Thymus (tissue), 11 donors: ENCODE data around the gene OR52K1. TPM values are rescaled to one million over a fixed set of nuclear protein-coding genes. Genes with fewer than 3 reads are reported as not detected.

Experiments used
- DNase-seq, 9 donors: peaks; one replicate each; pipeline ENCODE4 v3.0.0-alpha.2; 2013; ENCODE audit warnings: low spot score in 9 of 9, low read depth in 6 of 9, missing footprints in 1 of 9
- H3K27ac ChIP-seq, 2 donors: one replicate each; pipeline ENCODE4 v1.5.1; 2013; ENCODE audit warnings: control low read depth in 1 of 2, low read depth in 1 of 2, low read length in 1 of 2, mild to moderate bottlenecking in 1 of 2, moderate library complexity in 1 of 2
- H3K27me3 ChIP-seq, 2 donors: one replicate each; pipeline ENCODE4 v1.5.1; 2013; ENCODE audit warnings: low read length in 1 of 2; ENCODE audit not compliant: control insufficient read depth in 2 of 2, insufficient read depth in 1 of 2
- H3K36me3 ChIP-seq, 2 donors: one replicate each; pipeline ENCODE4 v1.5.1; 2013; ENCODE audit warnings: low read length in 1 of 2, mild to moderate bottlenecking in 1 of 2, moderate library complexity in 1 of 2; ENCODE audit not compliant: control insufficient read depth in 2 of 2, insufficient read depth in 2 of 2
- H3K4me1 ChIP-seq, 2 donors: one replicate each; pipeline ENCODE4 v1.5.1; 2013; ENCODE audit warnings: low read length in 2 of 2; ENCODE audit not compliant: control insufficient read depth in 2 of 2, insufficient read depth in 2 of 2
- H3K4me3 ChIP-seq, 2 donors: one replicate each; pipeline ENCODE4 v1.5.1; 2013; ENCODE audit warnings: low read length in 2 of 2, control low read depth in 1 of 2, mild to moderate bottlenecking in 1 of 2
- H3K9me3 ChIP-seq, 2 donors: one replicate each; pipeline ENCODE4 v1.5.1; 2013; ENCODE audit warnings: low read length in 1 of 2, mild to moderate bottlenecking in 1 of 2; ENCODE audit not compliant: control insufficient read depth in 2 of 2, insufficient read depth in 1 of 2
- WGBS: extraction: QIAGEN DNeasy Blood & Tissue Kit; methylation state at CpG from one replicate; pipeline ENCODE4 v1.1.7; 2013; 5-methylcytosine and 5-hydroxymethylcytosine counted together
- polyA plus RNA-seq: library from polyadenylated mRNA; stranded (reverse); fragments of 200-250 nt; gene quantifications from one replicate; pipeline ENCODE4 v1.2.3, GENCODE V29; 2013
- total RNA-seq: library from RNA; stranded (reverse); fragments of 120-200 nt; gene quantifications from one replicate; pipeline ENCODE4 v1.2.4, GENCODE V29; 2013
- donor health status: healthy.

The OR52K1 gene
- total and polyA plus RNA-seq, 2 donors, result under 0.01 TPM

- Histone ChIP-seq H3K9me3 (no peaks in the 10 kb centered on the region), H3K27ac (no peak overlapping the region), H3K27me3 (no peaks in the 10 kb centered on the region), H3K4me1 (no peaks in the 10 kb centered on the region), H3K36me3 (no peaks in the 10 kb centered on the region), H3K4me3 (no peak overlapping the region)
- peak in 1 of 9 donors; percentile 8 for DNase-seq
- 48% methylated on average over 4 of the region's 4 CpGs for whole genome bisulfite sequencing
Observed at GRCh38 chr11:4459500-4459899, 22.9 kb upstream of the OR52K1 start.

GRCh38 chr11:4460151-4460550 lies 22.3 kb upstream of the OR52K1 start:
- no peaks in the 10 kb centered on the region for H3K4me1 ChIP-seq
- WGBS, result 95% methylated on average over 4 of the region's 4 CpGs
- DNase-seq, result no peak
- H3K4me3 ChIP-seq, result no peak overlapping the region
- no peak overlapping the region for H3K27ac ChIP-seq
- H3K36me3 ChIP-seq, result no peaks in the 10 kb centered on the region
- H3K27me3 ChIP-seq, result no peaks in the 10 kb centered on the region
- no peaks in the 10 kb centered on the region for H3K9me3 ChIP-seq

GRCh38 chr11:4464216-4465159 lies 18.0 kb upstream of the OR52K1 start:
- H3K27me3 ChIP-seq, result no peaks in the 10 kb centered on the region

GRCh38 chr11:4465407-4465806 lies 17.0 kb upstream of the OR52K1 start:
- H3K27ac ChIP-seq, result no peak overlapping the region
- DNase-seq, result no peak
- no peaks in the 10 kb centered on the region for H3K9me3 ChIP-seq
- H3K36me3 ChIP-seq, result no peaks in the 10 kb centered on the region
- H3K4me3 ChIP-seq, result no peak overlapping the region
- WGBS, result 98% methylated on average over 1 of the region's 1 CpG
- no peaks in the 10 kb centered on the region for H3K4me1 ChIP-seq
- H3K27me3 ChIP-seq, result no peaks in the 10 kb centered on the region

More at GRCh38 chr11:4464216-4465159, 18.0 kb upstream of the OR52K1 start:
- Histone ChIP-seq H3K4me3 (no peak overlapping the region), H3K36me3 (no peaks in the 10 kb centered on the region), H3K9me3 (no peaks in the 10 kb centered on the region), H3K27ac (no peak overlapping the region), H3K4me1 (no peaks in the 10 kb centered on the region)
- no peak for DNase-seq
- WGBS, result 95% methylated on average over 5 of the region's 5 CpGs

GRCh38 chr11:4466131-4466870 lies 16.1 kb upstream of the OR52K1 start:
- H3K4me1 ChIP-seq, result no peaks in the 10 kb centered on the region
- H3K36me3 ChIP-seq, result no peaks in the 10 kb centered on the region
- DNase-seq, result no peak
- no peak overlapping the region for H3K27ac ChIP-seq
- no peaks in the 10 kb centered on the region for H3K9me3 ChIP-seq
- H3K27me3 ChIP-seq, result no peaks in the 10 kb centered on the region
- 65% methylated on average over 5 of the region's 5 CpGs for WGBS
- H3K4me3 ChIP-seq, result no peak overlapping the region

- H3K9me3 ChIP-seq, result no peaks in the 10 kb centered on the region
- H3K4me1 ChIP-seq, result no peaks in the 10 kb centered on the region
- no peak overlapping the region for H3K4me3 ChIP-seq
- no peaks in the 10 kb centered on the region for H3K36me3 ChIP-seq
- H3K27me3 ChIP-seq, result no peaks in the 10 kb centered on the region
- no peak overlapping the region for H3K27ac ChIP-seq
- DNase-seq, result no peak
Observed at GRCh38 chr11:4466871-4467442, 15.5 kb upstream of the OR52K1 start.

GRCh38 chr11:4467811-4468606 lies 14.4 kb upstream of the OR52K1 start:
- DNase-seq, result no peak
- H3K9me3 ChIP-seq, result no peaks in the 10 kb centered on the region
- H3K27ac ChIP-seq, result no peak overlapping the region
- no peaks in the 10 kb centered on the region for H3K27me3 ChIP-seq
- no peaks in the 10 kb centered on the region for H3K36me3 ChIP-seq
- WGBS, result 85% methylated on average over 3 of the region's 3 CpGs
- no peaks in the 10 kb centered on the region for H3K4me1 ChIP-seq
- no peak overlapping the region for H3K4me3 ChIP-seq

- no peaks in the 10 kb centered on the region for H3K4me1 ChIP-seq
- 93% methylated on average over 1 of the region's 1 CpG for WGBS
- no peak overlapping the region for H3K27ac ChIP-seq
- no peaks in the 10 kb centered on the region for H3K27me3 ChIP-seq
- no peak for DNase-seq
- no peak overlapping the region for H3K4me3 ChIP-seq
- no peaks in the 10 kb centered on the region for H3K36me3 ChIP-seq
- no peaks in the 10 kb centered on the region for H3K9me3 ChIP-seq
Observed at GRCh38 chr11:4479644-4480043, 2.8 kb upstream of the OR52K1 start.
